Thymus (tissue), 11 donors: ENCODE data around the gene CTNNA2. TPM values are rescaled to one million over a fixed set of nuclear protein-coding genes. Genes with fewer than 3 reads are reported as not detected.

Source experiments
- DNase-seq, 9 donors: peaks; one replicate each; pipeline ENCODE4 v3.0.0-alpha.2; 2013; ENCODE audit warnings: low spot score in 9 of 9, low read depth in 6 of 9, missing footprints in 1 of 9
- H3K27ac ChIP-seq, 2 donors: one replicate each; pipeline ENCODE4 v1.5.1; 2013; ENCODE audit warnings: control low read depth in 1 of 2, low read depth in 1 of 2, low read length in 1 of 2, mild to moderate bottlenecking in 1 of 2, moderate library complexity in 1 of 2
- H3K27me3 ChIP-seq, 2 donors: one replicate each; pipeline ENCODE4 v1.5.1; 2013; ENCODE audit warnings: low read length in 1 of 2; ENCODE audit not compliant: control insufficient read depth in 2 of 2, insufficient read depth in 1 of 2
- H3K36me3 ChIP-seq, 2 donors: one replicate each; pipeline ENCODE4 v1.5.1; 2013; ENCODE audit warnings: low read length in 1 of 2, mild to moderate bottlenecking in 1 of 2, moderate library complexity in 1 of 2; ENCODE audit not compliant: control insufficient read depth in 2 of 2, insufficient read depth in 2 of 2
- H3K4me1 ChIP-seq, 2 donors: one replicate each; pipeline ENCODE4 v1.5.1; 2013; ENCODE audit warnings: low read length in 2 of 2; ENCODE audit not compliant: control insufficient read depth in 2 of 2, insufficient read depth in 2 of 2
- H3K4me3 ChIP-seq, 2 donors: one replicate each; pipeline ENCODE4 v1.5.1; 2013; ENCODE audit warnings: low read length in 2 of 2, control low read depth in 1 of 2, mild to moderate bottlenecking in 1 of 2
- H3K9me3 ChIP-seq, 2 donors: one replicate each; pipeline ENCODE4 v1.5.1; 2013; ENCODE audit warnings: low read length in 1 of 2, mild to moderate bottlenecking in 1 of 2; ENCODE audit not compliant: control insufficient read depth in 2 of 2, insufficient read depth in 1 of 2
- WGBS: extraction: QIAGEN DNeasy Blood & Tissue Kit; methylation state at CpG from one replicate; pipeline ENCODE4 v1.1.7; 2013; 5-methylcytosine and 5-hydroxymethylcytosine counted together
- polyA plus RNA-seq: library from polyadenylated mRNA; stranded (reverse); fragments of 200-250 nt; gene quantifications from one replicate; pipeline ENCODE4 v1.2.3, GENCODE V29; 2013
- total RNA-seq: library from RNA; stranded (reverse); fragments of 120-200 nt; gene quantifications from one replicate; pipeline ENCODE4 v1.2.4, GENCODE V29; 2013
- donor health status: healthy.

CTNNA2 gene
- total and polyA plus RNA-seq, 2 donors, result 0.16 to 0.19 TPM

DNA sequence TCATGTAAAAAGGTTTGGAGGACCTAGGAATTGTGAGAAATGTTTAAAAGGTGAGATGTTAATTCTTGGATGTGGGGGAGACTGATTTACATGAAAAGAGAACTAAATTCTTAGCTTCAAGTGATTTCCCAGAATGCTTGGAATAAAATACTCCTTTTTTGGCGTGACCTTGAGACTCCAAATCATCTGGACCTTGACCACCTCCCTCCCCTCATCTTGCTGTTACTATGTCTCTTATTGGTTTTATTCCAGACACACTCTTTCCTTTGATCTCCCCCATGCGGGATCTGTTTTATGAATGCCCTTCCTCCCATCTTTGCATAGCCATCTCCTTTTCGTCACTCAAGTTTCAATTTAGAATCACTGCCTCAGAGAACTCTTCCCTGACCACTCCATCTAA lies 811.7 kb downstream of the CTNNA2 start:
- 85% methylated on average over 3 of the region's 3 CpGs for WGBS
- DNase-seq, result no peak

DNA sequence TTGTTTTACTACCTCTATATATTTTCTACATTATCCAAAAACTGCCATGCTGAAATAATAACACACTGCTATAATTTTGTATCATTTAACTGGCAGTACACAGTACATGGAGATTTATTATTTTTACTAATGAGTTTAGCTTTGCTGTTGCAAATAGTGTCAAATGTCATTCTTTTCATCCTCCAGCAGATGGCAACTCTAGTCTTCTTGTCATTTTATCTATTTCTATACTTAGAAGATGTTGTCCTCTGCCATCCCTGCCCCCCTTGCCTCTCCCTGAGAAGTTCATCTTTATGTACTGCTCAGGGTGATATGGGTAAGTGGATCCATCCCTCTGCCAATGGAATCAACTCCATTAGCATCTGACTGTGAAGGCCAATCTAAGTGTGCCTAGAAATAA lies 813.4 kb downstream of the CTNNA2 start:
- Histone ChIP-seq H3K27me3 (peaks cover 0 to 17% of the 10 kb centered on the region in 2 donors), H3K9me3 (no peaks in the 10 kb centered on the region), H3K4me1 (no peaks in the 10 kb centered on the region), H3K27ac (no peak overlapping the region), H3K36me3 (no peaks in the 10 kb centered on the region), H3K4me3 (no peak overlapping the region)
- no peak for DNase-seq

More for the DNA sequence above, 811.7 kb downstream of the CTNNA2 start:
- Histone ChIP-seq H3K4me3 (no peak overlapping the region), H3K4me1 (no peaks in the 10 kb centered on the region), H3K27ac (no peak overlapping the region), H3K27me3 (peaks cover 0 to 17% of the 10 kb centered on the region in 2 donors), H3K36me3 (no peaks in the 10 kb centered on the region), H3K9me3 (no peaks in the 10 kb centered on the region)

GRCh38 chr2:80326861-80327260 lies 814.0 kb downstream of the CTNNA2 start:
- 94% methylated on average over 1 of the region's 1 CpG for WGBS
- no peaks in the 10 kb centered on the region for H3K36me3 ChIP-seq
- peaks cover 0 to 17% of the 10 kb centered on the region in 2 donors for H3K27me3 ChIP-seq
- no peaks in the 10 kb centered on the region for H3K9me3 ChIP-seq
- no peaks in the 10 kb centered on the region for H3K4me1 ChIP-seq
- no peak overlapping the region for H3K4me3 ChIP-seq
- DNase-seq, result no peak
- no peak overlapping the region for H3K27ac ChIP-seq

DNA sequence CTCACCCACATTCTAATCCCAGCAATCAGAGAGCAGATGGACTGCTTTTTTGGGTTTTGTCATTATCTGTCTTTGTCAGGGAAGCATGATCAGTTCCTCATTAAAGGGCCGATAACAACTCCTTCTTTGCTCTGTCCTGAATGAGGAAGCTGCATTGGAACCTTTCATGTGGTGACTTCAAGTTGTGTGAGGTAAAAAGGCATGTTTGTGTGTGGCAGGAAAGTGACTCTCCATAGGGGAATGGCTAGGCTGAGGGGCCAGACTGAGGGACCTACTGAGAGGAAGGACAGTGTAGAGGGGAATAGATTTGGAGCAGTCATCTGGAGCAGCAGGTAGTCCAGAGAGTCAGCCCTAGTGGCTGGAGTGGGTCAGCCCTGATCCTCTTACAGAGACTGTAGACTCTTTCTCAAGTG lies 815.3 kb downstream of the CTNNA2 start:
- H3K36me3 ChIP-seq, result no peaks in the 10 kb centered on the region
- H3K27ac ChIP-seq, result no peak overlapping the region
- no peaks in the 10 kb centered on the region for H3K4me1 ChIP-seq
- H3K4me3 ChIP-seq, result no peak overlapping the region
- H3K9me3 ChIP-seq, result no peaks in the 10 kb centered on the region
- H3K27me3 ChIP-seq, result peaks cover 0 to 6% of the 10 kb centered on the region in 2 donors
- no peak for DNase-seq
- 16% methylated on average over 1 of the region's 1 CpG for WGBS

DNA sequence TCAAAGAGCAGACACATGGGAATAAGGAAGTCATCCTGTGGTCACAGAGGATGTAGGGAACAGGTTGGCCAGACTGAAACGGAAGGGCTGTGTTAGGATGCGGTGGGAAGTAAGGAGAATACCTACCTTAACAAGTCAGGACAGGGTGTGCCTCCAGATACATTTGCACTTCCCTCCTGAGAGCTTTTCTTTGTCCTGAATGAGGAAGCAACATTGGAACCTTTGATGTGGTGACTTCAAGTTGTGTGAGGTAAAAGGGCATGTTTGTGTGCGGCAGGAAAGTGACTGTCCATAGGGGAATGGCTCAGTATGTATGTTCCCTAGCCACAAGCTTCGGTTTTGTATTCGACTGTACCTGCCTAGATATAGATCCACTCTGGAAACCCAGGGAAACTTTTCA lies 816.6 kb downstream of the CTNNA2 start:
- no peak for DNase-seq
- Histone ChIP-seq H3K27me3 (peaks cover 0 to 2% of the 10 kb centered on the region in 2 donors), H3K4me1 (no peaks in the 10 kb centered on the region), H3K27ac (no peak overlapping the region), H3K36me3 (no peaks in the 10 kb centered on the region), H3K9me3 (no peaks in the 10 kb centered on the region), H3K4me3 (no peak overlapping the region)
- WGBS, result 64% methylated on average over 5 of the region's 5 CpGs

DNA sequence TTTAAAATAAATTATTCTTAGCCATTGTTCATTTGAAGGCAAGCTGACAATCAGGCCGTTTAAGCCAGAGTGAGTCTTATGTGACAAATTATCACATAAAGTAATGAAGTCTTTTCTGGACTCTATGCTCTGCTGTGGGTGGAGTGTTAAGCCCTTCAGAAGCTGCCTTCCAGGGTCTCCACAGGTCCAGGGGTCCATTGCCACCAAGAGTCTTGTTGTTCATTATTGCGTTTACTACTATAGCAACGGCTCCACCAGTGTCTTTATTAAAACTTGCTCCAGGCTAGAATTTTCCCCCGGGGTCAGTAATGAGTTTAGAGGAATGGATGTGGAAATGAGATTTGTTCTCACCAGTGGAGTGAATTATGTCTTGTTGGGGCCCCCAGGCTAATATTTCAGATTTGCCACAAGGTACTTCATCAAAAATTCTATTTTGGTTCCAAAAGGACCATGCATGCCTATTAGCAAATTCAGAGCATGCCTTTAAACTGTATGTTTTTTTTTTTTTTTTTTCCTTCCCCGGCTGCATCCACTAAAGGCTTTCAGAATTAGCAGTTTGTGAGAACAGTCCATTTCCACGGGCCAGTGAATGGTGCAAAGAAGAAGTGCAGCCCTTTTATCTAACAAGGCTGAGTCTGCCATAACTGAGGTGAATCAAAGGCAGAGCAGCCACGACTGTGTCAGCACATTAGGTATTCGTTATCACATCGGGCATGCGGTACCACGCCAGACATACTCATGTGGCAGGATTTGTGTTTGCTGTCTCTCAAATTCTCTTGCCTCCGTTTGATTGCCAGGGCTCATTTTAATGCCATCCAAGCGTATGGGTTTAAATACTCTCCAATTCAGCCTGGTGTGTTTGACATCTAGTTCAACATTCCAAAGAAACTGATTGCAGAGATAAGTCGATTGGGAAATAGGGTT lies 817.9 kb downstream of the CTNNA2 start:
- no peak for DNase-seq
- no peak overlapping the region for H3K27ac ChIP-seq
- H3K4me3 ChIP-seq, result no peak overlapping the region
- no peaks in the 10 kb centered on the region for H3K27me3 ChIP-seq
- WGBS, result 90% methylated on average over 14 of the region's 14 CpGs
- no peaks in the 10 kb centered on the region for H3K4me1 ChIP-seq
- no peaks in the 10 kb centered on the region for H3K36me3 ChIP-seq
- H3K9me3 ChIP-seq, result no peaks in the 10 kb centered on the region

GRCh38 chr2:80333886-80334285 lies 821.0 kb downstream of the CTNNA2 start:
- H3K27ac ChIP-seq, result no peak overlapping the region
- no peak overlapping the region for H3K4me3 ChIP-seq
- DNase-seq, result no peak
- H3K27me3 ChIP-seq, result no peaks in the 10 kb centered on the region
- no peaks in the 10 kb centered on the region for H3K9me3 ChIP-seq
- WGBS, result 96% methylated on average over 5 of the region's 5 CpGs
- no peaks in the 10 kb centered on the region for H3K4me1 ChIP-seq
- H3K36me3 ChIP-seq, result no peaks in the 10 kb centered on the region

DNA sequence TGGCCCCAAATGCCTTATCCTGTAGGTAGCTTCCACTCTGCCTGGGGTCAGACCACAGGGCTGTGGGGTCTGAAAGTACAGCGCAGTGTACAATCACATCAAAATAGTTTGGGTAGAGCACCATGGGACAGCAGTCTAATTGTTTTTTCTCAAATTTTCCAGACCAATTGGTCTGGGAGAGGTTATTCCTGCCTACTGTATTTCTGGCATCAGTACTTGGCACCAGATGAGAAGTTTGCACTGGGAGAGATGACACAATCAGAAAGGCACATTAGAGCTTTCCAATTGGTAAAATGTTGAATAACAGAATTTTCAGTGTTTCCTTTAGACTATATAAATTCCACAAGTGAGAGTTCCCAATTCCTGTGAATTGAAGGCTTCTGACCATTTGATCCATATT lies 822.6 kb downstream of the CTNNA2 start:
- Histone ChIP-seq H3K27me3 (no peaks in the 10 kb centered on the region), H3K36me3 (no peaks in the 10 kb centered on the region), H3K4me1 (no peaks in the 10 kb centered on the region), H3K9me3 (no peaks in the 10 kb centered on the region), H3K27ac (no peak overlapping the region), H3K4me3 (no peak overlapping the region)
- no peak for DNase-seq
- WGBS, result 96% methylated on average over 1 of the region's 1 CpG

- H3K36me3 ChIP-seq, result no peaks in the 10 kb centered on the region
- no peak overlapping the region for H3K27ac ChIP-seq
- H3K4me1 ChIP-seq, result no peaks in the 10 kb centered on the region
- no peak overlapping the region for H3K4me3 ChIP-seq
- 76% methylated on average over 2 of the region's 2 CpGs for WGBS
- no peaks in the 10 kb centered on the region for H3K27me3 ChIP-seq
- no peaks in the 10 kb centered on the region for H3K9me3 ChIP-seq
- DNase-seq, result no peak
These were observed 825.9 kb downstream of the CTNNA2 start for GRCh38 chr2:80338794-80339193.
